Tibial nerve (tissue), 4 donors: ENCODE data around the gene VAMP8. TPM values are rescaled to one million over a fixed set of nuclear protein-coding genes. Genes with fewer than 3 reads are reported as not detected.

Source experiments
- DNase-seq, 2 donors: peaks; one replicate each; pipeline ENCODE4 v3.0.0-alpha.2; 2019; ENCODE audit warnings: low spot score in 2 of 2
- H3K27ac ChIP-seq, 4 donors: fragments of 200-600 bp; sonication (generic) in 3 of 4; one replicate each; pipeline ENCODE4 v1.5.1; 2017 to 2019; ENCODE audit warnings: mild to moderate bottlenecking in 1 of 4
- H3K27me3 ChIP-seq, 2 donors: fragments of 200-600 bp; sonication (generic) in 1 of 2; one replicate each; pipeline versions ENCODE4 v1.5.1 to v1.6.0; 2017 to 2019
- H3K36me3 ChIP-seq, 3 donors: fragments of 200-600 bp; sonication (generic); one replicate each; pipeline ENCODE4 v1.5.1; 2018 to 2019
- H3K4me1 ChIP-seq, 4 donors: fragments of 200-600 bp; sonication (generic) in 3 of 4; one replicate each; pipeline ENCODE4 v1.5.1; 2017 to 2019
- H3K4me3 ChIP-seq, 4 donors: fragments of 200-600 bp; sonication (generic) in 3 of 4; one replicate each; pipeline ENCODE4 v1.5.1; 2017 to 2019; ENCODE audit warnings: mild to moderate bottlenecking in 1 of 4, moderate library complexity in 1 of 4
- H3K9me3 ChIP-seq, 4 donors: fragments of 200-600 bp; sonication (generic) in 3 of 4; one replicate each; pipeline ENCODE4 v1.5.1; 2017 to 2019
- EP300 ChIP-seq, 2 donors: sonication (generic); formaldehyde crosslinking; IDR thresholded peaks; one replicate each; pipeline ENCODE4 v1.6.1; 2017; ENCODE audit warnings: antibody characterized with exemption in 2 of 2, mild to moderate bottlenecking in 1 of 2
- POLR2A ChIP-seq, 2 donors: fragments of 450-650 bp; IDR thresholded peaks; one replicate each; pipeline ENCODE4 v1.6.1; 2017; ENCODE audit warnings: antibody characterized with exemption in 2 of 2, mild to moderate bottlenecking in 2 of 2, moderate library complexity in 2 of 2
- WGBS, 2 donors: methylation state at CpG; one replicate each; pipeline ENCODE4 v1.1.5; 2018; 5-methylcytosine and 5-hydroxymethylcytosine counted together
- total RNA-seq, 4 donors: library from RNA; depleted of rRNA; stranded (reverse); fragments of >200 nt; gene quantifications; one replicate each; pipeline ENCODE4 v1.1.0, GENCODE V29; 2016
- TF ChIP-seq, protein P1 (sequence below), 5 experiments: fragments of 200-600 bp in 3 of 5; fragments of 450-650 bp in 2 of 5; sonication (generic) in 3 of 5; IDR thresholded peaks; one replicate each; pipeline ENCODE4 v1.5.1; 2016 to 2019; ENCODE audit warnings: antibody characterized with exemption in 5 of 5, mild to moderate bottlenecking in 3 of 5, moderate library complexity in 2 of 5

VAMP8 gene
- total RNA-seq, 4 donors from 2014 or later: 4.3 to 24.0 (median 11.8) TPM

DNA sequence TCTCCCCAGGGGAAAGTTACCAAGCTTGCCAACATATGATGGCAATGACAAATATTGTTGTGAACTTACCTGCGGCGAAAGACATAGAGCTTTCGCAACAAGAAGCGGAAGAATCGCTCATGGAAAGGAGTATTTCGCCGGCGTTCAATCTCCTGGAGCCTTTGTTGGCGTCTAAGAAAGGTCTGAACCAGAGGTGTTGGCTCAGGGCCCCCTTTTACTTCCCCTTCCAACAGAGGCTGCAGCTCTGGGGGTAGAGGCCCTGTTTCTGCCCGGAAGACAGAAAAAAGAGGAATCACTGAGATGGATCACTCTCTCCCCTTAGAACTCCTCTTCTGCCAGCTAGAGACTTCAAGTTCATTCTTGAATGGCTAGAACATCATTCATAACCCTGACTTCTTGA is 26.9 kb upstream of the VAMP8 start:
- TF ChIP-seq EP300 (IDR thresholded peaks at IDR 0.05) (no peak), POLR2A (IDR thresholded peaks at IDR 0.05) (no peak)
- TF ChIP-seq, protein P1, sequence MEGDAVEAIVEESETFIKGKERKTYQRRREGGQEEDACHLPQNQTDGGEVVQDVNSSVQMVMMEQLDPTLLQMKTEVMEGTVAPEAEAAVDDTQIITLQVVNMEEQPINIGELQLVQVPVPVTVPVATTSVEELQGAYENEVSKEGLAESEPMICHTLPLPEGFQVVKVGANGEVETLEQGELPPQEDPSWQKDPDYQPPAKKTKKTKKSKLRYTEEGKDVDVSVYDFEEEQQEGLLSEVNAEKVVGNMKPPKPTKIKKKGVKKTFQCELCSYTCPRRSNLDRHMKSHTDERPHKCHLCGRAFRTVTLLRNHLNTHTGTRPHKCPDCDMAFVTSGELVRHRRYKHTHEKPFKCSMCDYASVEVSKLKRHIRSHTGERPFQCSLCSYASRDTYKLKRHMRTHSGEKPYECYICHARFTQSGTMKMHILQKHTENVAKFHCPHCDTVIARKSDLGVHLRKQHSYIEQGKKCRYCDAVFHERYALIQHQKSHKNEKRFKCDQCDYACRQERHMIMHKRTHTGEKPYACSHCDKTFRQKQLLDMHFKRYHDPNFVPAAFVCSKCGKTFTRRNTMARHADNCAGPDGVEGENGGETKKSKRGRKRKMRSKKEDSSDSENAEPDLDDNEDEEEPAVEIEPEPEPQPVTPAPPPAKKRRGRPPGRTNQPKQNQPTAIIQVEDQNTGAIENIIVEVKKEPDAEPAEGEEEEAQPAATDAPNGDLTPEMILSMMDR (IDR thresholded peaks at IDR 0.05): no peak
- no peak for DNase-seq
- 84 to 92% methylated on average over 10 of the region's 10 CpGs for WGBS, 2 donors
- Histone ChIP-seq H3K27ac (peak overlapping the region in 1 of 4 donors; percentile 50), H3K4me1 (peaks cover 0 to 9% (median 0%) of the 10 kb centered on the region in 4 donors), H3K27me3 (no peaks in the 10 kb centered on the region), H3K9me3 (no peaks in the 10 kb centered on the region), H3K4me3 (no peak overlapping the region), H3K36me3 (peaks cover 2 to 96% (median 24%) of the 10 kb centered on the region in 3 donors)

GRCh38 chr2:85551698-85552678 is 25.4 kb upstream of the VAMP8 start:
- no peaks in the 10 kb centered on the region for H3K9me3 ChIP-seq
- 67 to 70% methylated on average over 9 of the region's 9 CpGs for WGBS, 2 donors
- peak overlapping the region in 2 of 4 donors; percentile 48 to 50 for H3K27ac ChIP-seq
- peaks cover 0 to 9% (median 0%) of the 10 kb centered on the region in 4 donors for H3K4me1 ChIP-seq
- DNase-seq: peak; percentile 78 to 93
- no peak overlapping the region for H3K4me3 ChIP-seq
- no peaks in the 10 kb centered on the region for H3K27me3 ChIP-seq
- TF ChIP-seq POLR2A (IDR thresholded peaks at IDR 0.05) (no peak), EP300 (IDR thresholded peaks at IDR 0.05) (peak in 1 of 2 donors; percentile 37)
- TF ChIP-seq, protein P1 (IDR thresholded peaks at IDR 0.05): peak; percentile 87 to 95 (median 88)
- H3K36me3 ChIP-seq: peaks cover 2 to 95% (median 16%) of the 10 kb centered on the region in 3 donors

DNA sequence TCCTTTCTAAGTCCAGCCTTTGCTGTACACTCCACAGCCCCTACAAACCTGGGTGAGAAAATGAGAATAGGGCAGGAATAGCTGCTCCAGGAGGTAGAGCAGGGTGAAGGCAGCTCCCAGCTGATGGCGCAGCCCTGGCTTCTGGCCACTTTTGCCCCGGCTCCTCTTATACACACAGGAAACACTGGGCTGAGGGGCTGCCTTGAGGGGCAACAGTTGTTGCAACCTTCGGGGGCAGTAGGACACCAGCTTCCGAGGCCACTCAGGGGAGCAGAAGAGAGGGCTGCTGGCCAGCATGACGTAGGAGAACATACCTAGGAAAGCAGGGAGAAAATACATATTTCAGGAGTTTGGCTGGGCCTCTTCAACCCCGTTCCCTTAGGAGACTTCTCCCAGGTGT is 24.2 kb upstream of the VAMP8 start:
- Histone ChIP-seq H3K9me3 (no peaks in the 10 kb centered on the region), H3K4me1 (peaks cover 0 to 9% (median 0%) of the 10 kb centered on the region in 4 donors), H3K27ac (no peak overlapping the region), H3K36me3 (peaks cover 2 to 96% (median 16%) of the 10 kb centered on the region in 3 donors), H3K4me3 (no peak overlapping the region), H3K27me3 (no peaks in the 10 kb centered on the region)
- TF ChIP-seq EP300 (IDR thresholded peaks at IDR 0.05) (no peak), POLR2A (IDR thresholded peaks at IDR 0.05) (no peak)
- TF ChIP-seq, protein P1 (IDR thresholded peaks at IDR 0.05): no peak
- WGBS, 2 donors: 60 to 61% methylated on average over 6 of the region's 6 CpGs
- no peak for DNase-seq

DNA sequence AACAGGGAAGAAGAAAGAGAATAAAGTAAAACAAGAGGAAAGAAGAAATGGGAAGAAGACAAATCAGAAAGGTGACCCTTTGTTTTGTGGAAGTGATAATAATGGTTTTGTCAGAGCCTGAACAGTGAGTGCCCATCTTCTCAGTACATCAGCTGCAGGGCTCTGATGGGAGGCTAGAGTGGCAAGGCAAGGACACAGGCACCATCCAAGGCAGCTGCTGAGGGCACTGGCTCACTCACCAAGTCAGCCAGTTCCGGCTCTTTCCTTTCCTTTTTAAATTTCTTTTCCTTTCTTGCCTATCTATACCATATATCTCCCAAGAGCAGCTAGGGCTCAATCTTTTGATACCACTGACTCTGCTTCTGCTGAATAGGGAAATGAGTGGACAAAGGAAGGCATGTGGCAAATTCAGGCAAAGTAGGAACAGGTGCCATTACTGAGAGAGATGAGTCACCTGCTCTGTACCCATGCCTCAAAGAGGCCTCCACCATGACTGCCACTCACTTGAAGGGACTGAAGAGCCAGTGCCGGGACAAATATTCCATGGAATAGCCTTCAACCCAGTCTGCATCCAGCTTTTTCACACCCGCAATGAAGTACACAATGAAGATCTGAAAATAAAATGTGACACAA is 22.3 kb upstream of the VAMP8 start:
- Histone ChIP-seq H3K27me3 (no peaks in the 10 kb centered on the region), H3K36me3 (peaks cover 2 to 89% (median 16%) of the 10 kb centered on the region in 3 donors), H3K27ac (no peak overlapping the region), H3K9me3 (no peaks in the 10 kb centered on the region), H3K4me1 (peaks cover 0 to 25% (median 7%) of the 10 kb centered on the region in 4 donors), H3K4me3 (no peak overlapping the region)
- TF ChIP-seq EP300 (IDR thresholded peaks at IDR 0.05) (no peak), POLR2A (IDR thresholded peaks at IDR 0.05) (no peak)
- TF ChIP-seq, protein P1 (IDR thresholded peaks at IDR 0.05): no peak
- DNase-seq: no peak
- 85 to 90% methylated on average over 3 of the region's 3 CpGs for WGBS, 2 donors
